ENCODE results near the gene CLASP1.

DNA sequence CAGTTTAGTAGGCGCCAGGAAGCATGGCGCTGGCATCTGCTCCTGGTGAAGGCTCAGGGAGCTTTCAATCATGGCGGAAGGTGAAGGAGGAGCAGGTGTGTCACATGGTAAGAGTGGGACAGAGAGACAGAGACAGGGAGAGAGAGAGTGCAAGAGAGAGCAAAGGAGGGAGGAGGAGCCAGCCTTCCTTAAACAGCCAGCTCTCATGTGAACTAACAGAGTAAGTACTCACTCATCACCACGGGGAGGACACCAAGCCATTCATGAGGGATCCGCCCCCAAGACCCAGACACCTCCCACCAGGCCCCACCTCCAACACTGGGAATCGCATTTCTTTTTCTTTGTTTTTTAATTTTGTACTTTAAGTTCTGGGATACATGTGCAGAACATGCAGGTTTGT is 40.8 kb upstream of the CLASP1 start:
- TF ChIP-seq POLR2A (IDR thresholded peaks at IDR 0.05), result no peak
- TF ChIP-seq, protein P1, sequence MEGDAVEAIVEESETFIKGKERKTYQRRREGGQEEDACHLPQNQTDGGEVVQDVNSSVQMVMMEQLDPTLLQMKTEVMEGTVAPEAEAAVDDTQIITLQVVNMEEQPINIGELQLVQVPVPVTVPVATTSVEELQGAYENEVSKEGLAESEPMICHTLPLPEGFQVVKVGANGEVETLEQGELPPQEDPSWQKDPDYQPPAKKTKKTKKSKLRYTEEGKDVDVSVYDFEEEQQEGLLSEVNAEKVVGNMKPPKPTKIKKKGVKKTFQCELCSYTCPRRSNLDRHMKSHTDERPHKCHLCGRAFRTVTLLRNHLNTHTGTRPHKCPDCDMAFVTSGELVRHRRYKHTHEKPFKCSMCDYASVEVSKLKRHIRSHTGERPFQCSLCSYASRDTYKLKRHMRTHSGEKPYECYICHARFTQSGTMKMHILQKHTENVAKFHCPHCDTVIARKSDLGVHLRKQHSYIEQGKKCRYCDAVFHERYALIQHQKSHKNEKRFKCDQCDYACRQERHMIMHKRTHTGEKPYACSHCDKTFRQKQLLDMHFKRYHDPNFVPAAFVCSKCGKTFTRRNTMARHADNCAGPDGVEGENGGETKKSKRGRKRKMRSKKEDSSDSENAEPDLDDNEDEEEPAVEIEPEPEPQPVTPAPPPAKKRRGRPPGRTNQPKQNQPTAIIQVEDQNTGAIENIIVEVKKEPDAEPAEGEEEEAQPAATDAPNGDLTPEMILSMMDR (IDR thresholded peaks at IDR 0.05), result no peak

Data from stomach (tissue), 4 donors.